ENCODE measurements around the gene NSUN2.

The NSUN2 gene

GRCh38 chr5:6553972-6554371 lies 78.9 kb downstream of the NSUN2 start:
- Mint-ChIP-seq H3K4me1 (ENCODE audit: low read depth) (no peaks in the 10 kb centered on the region), H3K4me3 (no peak overlapping the region), H3K9me3 (no peaks in the 10 kb centered on the region), H3K27ac (no peak overlapping the region), H3K27me3 (ENCODE audit: low read depth) (no peaks in the 10 kb centered on the region), H3K36me3 (ENCODE audit: low read depth) (no peaks in the 10 kb centered on the region)

- no peaks in the 10 kb centered on the region for H3K36me3 Mint-ChIP-seq (ENCODE audit: low read depth)
- no peaks in the 10 kb centered on the region for H3K4me1 Mint-ChIP-seq (ENCODE audit: low read depth)
- no peaks in the 10 kb centered on the region for H3K9me3 Mint-ChIP-seq
- H3K4me3 Mint-ChIP-seq = no peak overlapping the region
- no peak overlapping the region for H3K27ac Mint-ChIP-seq
- H3K27me3 Mint-ChIP-seq (ENCODE audit: low read depth) = no peaks in the 10 kb centered on the region
Measured at GRCh38 chr5:6552612-6553011, 80.2 kb downstream of the NSUN2 start.

GRCh38 chr5:6551955-6552313 lies 80.9 kb downstream of the NSUN2 start:
- Mint-ChIP-seq H3K4me3 (no peak overlapping the region), H3K27ac (no peak overlapping the region), H3K36me3 (ENCODE audit: low read depth) (no peaks in the 10 kb centered on the region), H3K4me1 (ENCODE audit: low read depth) (no peaks in the 10 kb centered on the region), H3K9me3 (no peaks in the 10 kb centered on the region), H3K27me3 (ENCODE audit: low read depth) (no peaks in the 10 kb centered on the region)

GRCh38 chr5:6551287-6551954 lies 81.4 kb downstream of the NSUN2 start:
- Mint-ChIP-seq H3K27ac (no peak overlapping the region), H3K27me3 (ENCODE audit: low read depth) (no peaks in the 10 kb centered on the region), H3K36me3 (ENCODE audit: low read depth) (no peaks in the 10 kb centered on the region)

GRCh38 chr5:6550628-6551027 lies 82.2 kb downstream of the NSUN2 start:
- Mint-ChIP-seq H3K4me1 (ENCODE audit: low read depth) (no peaks in the 10 kb centered on the region), H3K27ac (no peak overlapping the region), H3K27me3 (ENCODE audit: low read depth) (no peaks in the 10 kb centered on the region), H3K9me3 (no peaks in the 10 kb centered on the region), H3K36me3 (ENCODE audit: low read depth) (no peaks in the 10 kb centered on the region), H3K4me3 (no peak overlapping the region)

More at GRCh38 chr5:6551287-6551954, 81.4 kb downstream of the NSUN2 start:
- H3K4me3 Mint-ChIP-seq = no peak overlapping the region
- H3K9me3 Mint-ChIP-seq = no peaks in the 10 kb centered on the region
- no peaks in the 10 kb centered on the region for H3K4me1 Mint-ChIP-seq (ENCODE audit: low read depth)

Measured in T-helper 1 cell treated with Interleukin-12 subunit alpha and Interleukin-12 subunit beta and Interleukin-4 antibody, amounts not matched to agents 30 μg/mL and 1 μg/mL, for 36 hours (primary cell).